C4-2B (cell line): ENCODE data around the gene HS3ST4.

Experiments used
- ZFX ChIP-seq: fragments of 450-650 bp; IDR thresholded peaks from 2 replicates; pipeline ENCODE4 v1.6.1; 2017
- TF ChIP-seq, protein P1 (sequence below): fragments of 450-650 bp; conservative IDR thresholded peaks from 2 replicates; pipeline ENCODE4 v1.5.1; 2017; ENCODE audit warnings: mild to moderate bottlenecking

GRCh38 chr16:25988882-25989281 is 297.1 kb downstream of the HS3ST4 start:
- TF ChIP-seq, protein P1, sequence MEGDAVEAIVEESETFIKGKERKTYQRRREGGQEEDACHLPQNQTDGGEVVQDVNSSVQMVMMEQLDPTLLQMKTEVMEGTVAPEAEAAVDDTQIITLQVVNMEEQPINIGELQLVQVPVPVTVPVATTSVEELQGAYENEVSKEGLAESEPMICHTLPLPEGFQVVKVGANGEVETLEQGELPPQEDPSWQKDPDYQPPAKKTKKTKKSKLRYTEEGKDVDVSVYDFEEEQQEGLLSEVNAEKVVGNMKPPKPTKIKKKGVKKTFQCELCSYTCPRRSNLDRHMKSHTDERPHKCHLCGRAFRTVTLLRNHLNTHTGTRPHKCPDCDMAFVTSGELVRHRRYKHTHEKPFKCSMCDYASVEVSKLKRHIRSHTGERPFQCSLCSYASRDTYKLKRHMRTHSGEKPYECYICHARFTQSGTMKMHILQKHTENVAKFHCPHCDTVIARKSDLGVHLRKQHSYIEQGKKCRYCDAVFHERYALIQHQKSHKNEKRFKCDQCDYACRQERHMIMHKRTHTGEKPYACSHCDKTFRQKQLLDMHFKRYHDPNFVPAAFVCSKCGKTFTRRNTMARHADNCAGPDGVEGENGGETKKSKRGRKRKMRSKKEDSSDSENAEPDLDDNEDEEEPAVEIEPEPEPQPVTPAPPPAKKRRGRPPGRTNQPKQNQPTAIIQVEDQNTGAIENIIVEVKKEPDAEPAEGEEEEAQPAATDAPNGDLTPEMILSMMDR: no peak
- no peak for TF ChIP-seq ZFX
